Spleen (tissue), 11 donors: ENCODE measurements around the gene VWCE. TPM values are rescaled to one million over a fixed set of nuclear protein-coding genes. Genes with fewer than 3 reads are reported as not detected.
"Not testable (repeated sequence)": the region's sequence is repeated elsewhere in the genome, so short reads cannot be mapped to it uniquely, and the experiment has no call there.

Experiments
- DNase-seq: peaks from one replicate; pipeline ENCODE4 v3.0.0-alpha.2; 2020
- H3K27ac ChIP-seq, 8 donors: fragments of 200-600 bp; sonication (generic) in 7 of 8; 1 replicate in 4 of 8; 2 replicates in 4 of 8; pipeline versions ENCODE4 v1.5.0 to v1.8.0; 2016 to 2021; ENCODE audit warnings: inconsistent platforms in 4 of 8, mild to moderate bottlenecking in 4 of 8, moderate library complexity in 1 of 8
- H3K27me3 ChIP-seq, 7 donors: fragments of 200-600 bp; sonication (generic) in 6 of 7; replicated peaks in 1 of 7; 1 replicate in 4 of 7; 2 replicates in 3 of 7; pipeline versions ENCODE4 v1.5.0 to v1.8.0; 2016 to 2021; ENCODE audit warnings: inconsistent platforms in 3 of 7, mild to moderate bottlenecking in 1 of 7
- H3K36me3 ChIP-seq, 6 donors: fragments of 200-600 bp; sonication (generic) in 5 of 6; 1 replicate in 4 of 6; 2 replicates in 2 of 6; pipeline versions ENCODE4 v1.5.0 to v1.8.0; 2016 to 2021; ENCODE audit warnings: inconsistent platforms in 2 of 6
- H3K4me1 ChIP-seq, 6 donors: fragments of 200-600 bp; sonication (generic) in 5 of 6; 1 replicate in 3 of 6; 2 replicates in 3 of 6; pipeline versions ENCODE4 v1.5.0 to v1.8.0; 2016 to 2021; ENCODE audit warnings: inconsistent platforms in 3 of 6
- H3K4me3 ChIP-seq, 8 donors: fragments of 200-600 bp; sonication (generic) in 7 of 8; 1 replicate in 4 of 8; 2 replicates in 4 of 8; pipeline versions ENCODE4 v1.5.0 to v1.8.0; 2016 to 2021; ENCODE audit warnings: inconsistent platforms in 4 of 8, mild to moderate bottlenecking in 4 of 8, moderate library complexity in 2 of 8
- H3K9me3 ChIP-seq, 8 donors: fragments of 200-600 bp; sonication (generic) in 7 of 8; 1 replicate in 4 of 8; 2 replicates in 4 of 8; pipeline versions ENCODE4 v1.5.0 to v1.8.0; 2016 to 2021; ENCODE audit warnings: inconsistent platforms in 4 of 8
- WGBS, 5 donors: extraction: QIAGEN DNeasy Blood & Tissue Kit in 3 of 5; methylation state at CpG; one replicate each; pipeline versions ENCODE4 v1.1.5 to v1.1.7; 2013 to 2018; 5-methylcytosine and 5-hydroxymethylcytosine counted together
- intact Hi-C: fragments of 100-400 bp; cut with DNase I; formaldehyde crosslinking; loops from one replicate; pipeline ENCODE4 v1.15.0; 2023; ENCODE audit warnings: low total_unique reads
- polyA plus RNA-seq, 3 donors: library from polyadenylated mRNA; stranded (reverse); fragments of 200-250 nt; gene quantifications; one replicate each; pipeline ENCODE4 v1.2.1, GENCODE V29; 2013
- total RNA-seq, 7 donors: library from RNA; depleted of rRNA in 3 of 7; stranded (reverse); fragments of >200 nt in 3 of 7; fragmentation: NEBNext Ultra II Directional in 4 of 7; extraction: Animal tissue kit (Norgen Biotek cat#: 25700) in 4 of 7; gene quantifications; one replicate each; pipeline versions ENCODE4 v1.1.0 to v1.2.1, GENCODE V29; 2016 to 2021
- donor health status: healthy with polysubstance abuse.
- donor health status: DM: no; HTN: no; CAD: no; lungs with moderate emphysema.
- donor health status: DM: no; HTN: no; CAD: no.
- donor health status: Bipolar disorder and iron deficiency.
- donor health status: healthy.
- donor health status: DM: no; HTN: no; CAD: no.
- donor health status: DM: yes; HTN: yes; CAD: no.

Gene VWCE
- total and polyA plus RNA-seq, 10 donors, result 0.23 to 3.2 (median 1.2) TPM

DNA sequence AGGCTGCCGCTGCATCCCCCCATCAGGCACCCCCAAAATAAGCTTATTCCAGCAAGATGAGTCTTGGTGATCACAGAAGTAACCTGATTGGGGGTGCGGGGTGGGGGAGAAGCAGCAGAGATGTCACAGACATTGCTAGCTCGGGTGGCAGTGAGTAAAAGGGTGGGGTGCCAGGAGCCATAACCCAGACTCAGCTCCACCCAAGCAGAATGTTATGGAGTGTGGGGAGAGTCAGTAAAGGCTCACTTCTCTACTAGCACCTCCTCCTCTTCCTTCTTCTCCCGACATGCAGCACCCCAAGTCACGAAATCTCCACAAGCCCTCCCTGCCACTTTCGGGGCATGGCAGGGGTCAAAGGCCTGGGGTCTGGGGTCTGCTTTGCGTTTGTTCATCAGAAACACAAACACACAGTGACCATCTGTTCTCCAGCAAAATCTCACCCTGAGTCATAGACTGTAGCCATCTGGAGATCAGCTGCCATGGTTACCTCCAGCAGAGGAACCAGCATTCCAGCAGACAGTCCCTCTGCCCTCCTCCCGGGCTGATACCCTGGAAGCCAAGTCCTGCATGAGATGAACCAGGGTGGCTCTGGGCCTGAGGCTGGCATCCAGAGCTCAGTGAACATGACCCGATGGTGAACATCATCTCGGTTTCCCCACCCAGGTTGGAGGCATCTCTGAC lies 68.5 kb downstream of the VWCE start:
- H3K27ac ChIP-seq, H3K36me3 ChIP-seq, intact Hi-C loops, H3K27me3 ChIP-seq, H3K9me3 ChIP-seq, H3K4me3 ChIP-seq, H3K4me1 ChIP-seq, DNase-seq: not testable (repeated sequence)
- no CpG with 5 or more reads among the region's 10 CpGs for WGBS, 5 donors

- H3K4me3 ChIP-seq, DNase-seq, intact Hi-C loops, H3K36me3 ChIP-seq, H3K9me3 ChIP-seq, H3K27me3 ChIP-seq, H3K27ac ChIP-seq, H3K4me1 ChIP-seq: not testable (repeated sequence)
- WGBS, 5 donors, result no CpG with 5 or more reads among the region's 5 CpGs
These were observed 72.4 kb downstream of the VWCE start for GRCh38 chr11:61222692-61223091.

DNA sequence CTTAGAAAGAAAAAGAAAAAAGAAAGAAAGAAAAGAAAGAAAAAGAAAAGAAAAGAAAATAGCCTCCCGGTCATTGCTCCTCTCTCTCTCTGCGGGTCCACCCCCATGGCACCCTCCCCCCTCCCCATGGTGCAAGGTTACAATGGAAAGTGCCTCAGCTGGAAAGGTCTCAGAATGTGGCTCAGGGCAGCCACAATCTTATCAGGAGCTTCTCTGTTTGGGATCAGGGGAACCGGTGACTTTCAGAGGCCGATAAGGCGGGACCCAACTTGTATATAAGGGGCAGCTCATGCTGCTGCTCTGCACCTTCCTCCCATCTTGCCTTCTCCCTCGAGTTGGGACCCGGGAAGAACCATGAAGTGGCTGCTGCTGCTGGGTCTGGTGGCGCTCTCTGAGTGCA lies 73.1 kb downstream of the VWCE start, which contains the start of gene PGA4:
TSS of gene PGA4 (plus strand) at position 301 of the 400 bp plus-strand sequence. CDS start at position 355, 54 bp downstream.
- H3K9me3 ChIP-seq, H3K27ac ChIP-seq, H3K27me3 ChIP-seq, H3K4me3 ChIP-seq, H3K36me3 ChIP-seq, DNase-seq, intact Hi-C loops, H3K4me1 ChIP-seq: not testable (repeated sequence)
- no CpG with 5 or more reads among the region's 8 CpGs for WGBS, 5 donors

DNA sequence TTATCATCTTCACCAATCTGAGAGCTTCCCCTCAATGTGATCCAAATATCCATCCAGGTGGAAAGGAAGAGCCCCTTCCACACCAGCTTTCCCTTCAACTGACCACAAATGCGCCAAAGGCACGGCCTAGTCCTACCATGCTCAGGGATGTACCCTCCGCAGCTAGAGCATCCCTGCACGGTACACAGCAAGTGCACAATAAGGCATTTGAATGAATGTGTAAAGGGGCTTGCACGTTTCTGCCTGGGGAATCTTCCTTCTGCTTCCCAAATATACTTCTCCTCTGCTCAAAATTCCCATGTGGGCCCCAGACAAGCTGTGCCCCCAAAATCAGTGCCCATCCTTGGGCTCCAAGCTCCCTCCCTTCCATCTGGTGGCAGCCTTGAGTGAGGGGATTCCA lies 76.1 kb downstream of the VWCE start:
- 84 to 100% (median 89%) methylated on average over 3 to 5 of the region's 5 CpGs for WGBS, 5 donors

GRCh38 chr11:61218306-61218705 lies 76.8 kb downstream of the VWCE start:
- H3K4me1 ChIP-seq, H3K9me3 ChIP-seq, DNase-seq, intact Hi-C loops, H3K27ac ChIP-seq, H3K4me3 ChIP-seq, H3K27me3 ChIP-seq, H3K36me3 ChIP-seq: not testable (repeated sequence)
- no CpG with 5 or more reads among the region's 4 CpGs for WGBS, 5 donors

More for the DNA sequence above, 76.1 kb downstream of the VWCE start:
- H3K27me3 ChIP-seq, H3K4me3 ChIP-seq, H3K4me1 ChIP-seq, intact Hi-C loops, H3K36me3 ChIP-seq, H3K27ac ChIP-seq, H3K9me3 ChIP-seq, DNase-seq: not testable (repeated sequence)

GRCh38 chr11:61213711-61214324 lies 81.3 kb downstream of the VWCE start:
- DNase-seq, H3K36me3 ChIP-seq, H3K27ac ChIP-seq, H3K9me3 ChIP-seq, H3K27me3 ChIP-seq, H3K4me1 ChIP-seq, H3K4me3 ChIP-seq, intact Hi-C loops: not testable (repeated sequence)
- no CpG with 5 or more reads among the region's 3 CpGs for WGBS, 5 donors

GRCh38 chr11:61212202-61212601 lies 82.9 kb downstream of the VWCE start:
- no CpG with 5 or more reads among the region's 15 CpGs for WGBS, 5 donors
- H3K4me3 ChIP-seq, H3K36me3 ChIP-seq, H3K27me3 ChIP-seq, H3K27ac ChIP-seq, DNase-seq, H3K9me3 ChIP-seq, intact Hi-C loops, H3K4me1 ChIP-seq: not testable (repeated sequence)

- H3K4me3 ChIP-seq, H3K27ac ChIP-seq, H3K36me3 ChIP-seq, H3K27me3 ChIP-seq, DNase-seq, intact Hi-C loops, H3K9me3 ChIP-seq, H3K4me1 ChIP-seq: not testable (repeated sequence)
- WGBS, 5 donors, result 80 to 85% (median 83%) methylated on average over 5 to 7 of the region's 10 CpGs
These were observed 83.7 kb downstream of the VWCE start for GRCh38 chr11:61211327-61211952.

GRCh38 chr11:61210629-61211028 lies 84.5 kb downstream of the VWCE start:
- H3K27ac ChIP-seq, intact Hi-C loops, H3K36me3 ChIP-seq, H3K4me1 ChIP-seq, H3K27me3 ChIP-seq, H3K9me3 ChIP-seq, DNase-seq, H3K4me3 ChIP-seq: not testable (repeated sequence)
- WGBS, 5 donors, result no CpG with 5 or more reads among the region's 6 CpGs
